ENCODE results near the gene CNTNAP1. TPM values are rescaled to one million over a fixed set of nuclear protein-coding genes. Genes with fewer than 3 reads are reported as not detected.
"Not testable (repeated sequence)": the region's sequence is repeated elsewhere in the genome, so short reads cannot be mapped to it uniquely, and the experiment has no call there.

Gene CNTNAP1
- total and polyA plus RNA-seq, 11 donors: 1.3 to 17.9 (median 3.1) TPM

DNA sequence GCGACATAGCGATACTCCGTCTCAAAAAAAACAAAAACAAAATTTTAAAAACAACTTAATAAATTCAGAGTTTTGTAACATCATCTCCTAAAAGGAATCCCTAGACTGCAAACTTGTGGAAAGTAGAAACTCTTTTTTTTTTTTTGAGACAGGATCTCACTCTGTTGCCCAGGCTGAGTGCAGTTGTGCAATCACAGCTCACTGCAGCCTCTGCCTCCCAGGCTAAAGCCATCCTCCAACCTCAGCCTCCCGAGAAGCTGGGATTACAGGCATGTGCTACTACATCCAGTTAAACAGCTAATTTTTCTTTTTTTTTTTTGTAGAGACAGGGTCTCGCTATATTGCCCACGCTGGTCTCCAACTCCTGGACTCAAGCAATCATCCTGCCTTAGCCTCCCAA lies 42.8 kb downstream of the CNTNAP1 start:
- Histone ChIP-seq H3K4me1 (peaks cover 0 to 3% (median 0%) of the 10 kb centered on the region in 12 donors), H3K9me3 (no peaks in the 10 kb centered on the region), H3K27ac (no peak overlapping the region), H3K4me3 (no peak overlapping the region), H3K36me3 (peaks cover 0 to 100% (median 99%) of the 10 kb centered on the region in 9 donors), H3K27me3 (no peaks in the 10 kb centered on the region)
- DNase-seq (no peak), ATAC-seq (no peak)
- WGBS, 4 donors: 92 to 99% (median 98%) methylated on average over 6 of the region's 6 CpGs
- TF ChIP-seq, protein P1, sequence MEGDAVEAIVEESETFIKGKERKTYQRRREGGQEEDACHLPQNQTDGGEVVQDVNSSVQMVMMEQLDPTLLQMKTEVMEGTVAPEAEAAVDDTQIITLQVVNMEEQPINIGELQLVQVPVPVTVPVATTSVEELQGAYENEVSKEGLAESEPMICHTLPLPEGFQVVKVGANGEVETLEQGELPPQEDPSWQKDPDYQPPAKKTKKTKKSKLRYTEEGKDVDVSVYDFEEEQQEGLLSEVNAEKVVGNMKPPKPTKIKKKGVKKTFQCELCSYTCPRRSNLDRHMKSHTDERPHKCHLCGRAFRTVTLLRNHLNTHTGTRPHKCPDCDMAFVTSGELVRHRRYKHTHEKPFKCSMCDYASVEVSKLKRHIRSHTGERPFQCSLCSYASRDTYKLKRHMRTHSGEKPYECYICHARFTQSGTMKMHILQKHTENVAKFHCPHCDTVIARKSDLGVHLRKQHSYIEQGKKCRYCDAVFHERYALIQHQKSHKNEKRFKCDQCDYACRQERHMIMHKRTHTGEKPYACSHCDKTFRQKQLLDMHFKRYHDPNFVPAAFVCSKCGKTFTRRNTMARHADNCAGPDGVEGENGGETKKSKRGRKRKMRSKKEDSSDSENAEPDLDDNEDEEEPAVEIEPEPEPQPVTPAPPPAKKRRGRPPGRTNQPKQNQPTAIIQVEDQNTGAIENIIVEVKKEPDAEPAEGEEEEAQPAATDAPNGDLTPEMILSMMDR (IDR thresholded peaks at IDR 0.05): no peak
- TF ChIP-seq POLR2A (IDR thresholded peaks at IDR 0.05): no peak
- intact Hi-C loops (cut with DNase I): loop anchor here in 2 of 10 donors (10.0 kb wide), 2 partner anchors 210 to 220 kb away; no protein-coding TSS in a partner anchor

DNA sequence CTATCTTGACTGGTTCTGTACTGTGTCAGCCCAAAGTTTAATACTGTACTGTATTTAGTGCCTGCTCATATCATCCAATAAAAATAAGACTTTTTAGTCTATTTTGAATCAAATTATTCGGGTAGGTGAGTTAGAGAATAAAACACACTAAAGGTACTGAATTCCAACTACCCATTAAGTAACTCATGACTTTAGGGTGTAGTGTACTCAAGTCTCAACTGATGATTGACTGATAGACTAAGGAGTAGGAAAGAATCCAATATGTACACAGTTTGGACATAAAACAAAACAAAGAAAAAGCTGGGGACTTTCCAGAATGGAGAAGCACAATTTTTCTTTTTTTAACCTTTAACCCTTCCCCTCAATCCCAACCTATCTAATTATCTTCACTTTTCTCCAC lies 58.4 kb downstream of the CNTNAP1 start:
- Histone ChIP-seq H3K27me3 (no peaks in the 10 kb centered on the region), H3K36me3 (peaks cover 0 to 13% (median 3%) of the 10 kb centered on the region in 9 donors), H3K4me3 (no peak overlapping the region), H3K9me3 (no peaks in the 10 kb centered on the region), H3K27ac (no peak overlapping the region), H3K4me1 (peaks cover 0 to 34% (median 24%) of the 10 kb centered on the region in 12 donors)
- TF ChIP-seq, protein P1 (IDR thresholded peaks at IDR 0.05): no peak
- TF ChIP-seq POLR2A (IDR thresholded peaks at IDR 0.05): no peak
- DNase-seq (no peak), ATAC-seq (no peak)
- intact Hi-C loops (cut with DNase I): loop anchor here in 1 of 10 donors (10.0 kb wide), 1 partner anchor 84 kb away; the partner anchor contains the start of gene BECN1
- 85 to 94% (median 92%) methylated on average over 1 of the region's 1 CpG for WGBS, 4 donors

DNA sequence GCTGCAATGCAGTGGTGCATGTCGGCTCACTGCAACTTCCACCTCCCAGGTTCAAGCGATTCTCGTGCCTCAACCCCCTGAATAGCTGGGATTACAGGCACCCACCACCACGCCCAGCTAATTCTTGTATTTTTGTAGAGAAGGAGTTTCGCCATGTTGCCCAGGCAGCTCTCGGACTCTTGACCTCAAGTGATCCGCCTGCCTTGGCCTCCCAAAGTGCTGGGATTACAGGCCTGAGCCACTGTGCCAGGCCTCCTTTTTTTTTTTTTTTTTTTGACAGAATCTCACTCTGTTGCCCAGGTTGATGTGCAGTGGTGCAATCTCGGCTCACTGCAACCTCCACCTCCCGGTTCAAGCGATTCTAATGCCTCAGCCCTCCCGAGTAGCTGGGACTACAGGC lies 60.6 kb downstream of the CNTNAP1 start:
- not testable (repeated sequence) for H3K9me3 ChIP-seq, H3K27ac ChIP-seq, H3K4me3 ChIP-seq, ATAC-seq, H3K27me3 ChIP-seq, H3K36me3 ChIP-seq, DNase-seq
- peaks cover 0 to 29% (median 21%) of the 10 kb centered on the region in 12 donors for H3K4me1 ChIP-seq
- intact Hi-C loops (cut with DNase I): loop anchor here in 1 of 10 donors (10.0 kb wide), 1 partner anchor 82 kb away; the partner anchor contains the start of gene BECN1
- 95 to 98% (median 96%) methylated on average over 11 of the region's 11 CpGs for WGBS, 4 donors

DNA sequence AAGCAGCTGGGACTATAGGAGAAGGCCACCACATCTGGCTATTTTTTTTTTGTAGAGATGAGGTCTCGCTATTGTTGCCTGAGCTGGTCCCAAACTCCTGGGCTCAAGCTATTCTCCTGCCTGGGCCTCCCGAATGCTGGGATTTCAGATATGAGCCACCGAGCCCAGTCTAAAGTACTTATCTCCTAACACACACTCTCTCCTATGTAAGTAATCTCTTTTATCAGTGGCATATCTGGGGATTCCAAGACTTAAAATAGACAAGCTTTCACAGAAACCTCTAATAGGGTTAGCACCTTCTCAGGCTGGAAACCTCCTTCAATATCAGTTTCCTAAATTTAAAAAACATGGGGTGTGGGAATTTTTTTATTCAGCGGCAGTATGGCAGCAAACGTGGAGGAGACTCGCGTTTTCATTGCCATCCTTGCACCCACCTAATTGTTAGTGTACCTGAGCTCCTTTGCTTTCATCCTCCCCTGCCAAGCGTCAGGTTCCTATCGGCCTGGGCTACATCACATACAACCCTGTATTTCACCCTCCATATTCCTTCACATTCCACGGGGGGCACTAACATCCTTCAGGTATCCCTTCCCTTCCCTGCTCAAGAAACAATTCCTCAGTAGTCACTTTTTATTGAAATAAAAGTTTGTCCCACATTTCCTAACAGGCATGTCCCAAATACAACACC lies 61.4 kb downstream of the CNTNAP1 start:
- DNase-seq (no peak), ATAC-seq (no peak)
- H3K9me3 ChIP-seq: no peaks in the 10 kb centered on the region
- 33 to 45% (median 37%) methylated on average over 10 of the region's 10 CpGs for WGBS, 4 donors
- TF ChIP-seq, protein P1 (IDR thresholded peaks at IDR 0.05): no peak
- TF ChIP-seq POLR2A (IDR thresholded peaks at IDR 0.05): no peak
- peak overlapping the region; percentile 83 to 99 (median 92) for H3K27ac ChIP-seq
- H3K4me1 ChIP-seq: peaks cover 0 to 37% (median 29%) of the 10 kb centered on the region in 12 donors
- peak overlapping the region; percentile 61 to 94 (median 80) for H3K4me3 ChIP-seq
- H3K27me3 ChIP-seq: no peaks in the 10 kb centered on the region
- intact Hi-C loops (cut with DNase I): loop anchor here in 3 of 10 donors (1.0 to 10.0 kb wide), 3 partner anchors 19 to 81 kb away; partner anchors contain the start of gene BECN1 (in 1 of the 3)
- peaks cover 0 to 9% (median 0%) of the 10 kb centered on the region in 9 donors for H3K36me3 ChIP-seq
